HEK293T (cell line): ENCODE measurements around the gene ARHGEF28.

ENCODE experiments used
- BHLHE40 ChIP-seq: fragments of 450-650 bp; IDR thresholded peaks from 2 replicates; pipeline ENCODE4 v1.6.1; 2016; ENCODE audit warnings: mild to moderate bottlenecking, moderate library complexity, borderline replicate concordance
- FOXK2 ChIP-seq: fragments of 450-650 bp; IDR thresholded peaks from 2 replicates; pipeline ENCODE4 v1.6.1; 2016; ENCODE audit warnings: mild to moderate bottlenecking
- FOXM1 ChIP-seq: fragments of 450-650 bp; IDR thresholded peaks from 2 replicates; pipeline ENCODE4 v1.6.1; 2017; ENCODE audit warnings: mild to moderate bottlenecking, borderline replicate concordance

- no peak for TF ChIP-seq FOXK2
- TF ChIP-seq BHLHE40 = no peak
- TF ChIP-seq FOXM1 = no peak
These were observed 44.7 kb downstream of the ARHGEF28 start for GRCh38 chr5:73670731-73671130.
